ENCODE measurements around the gene DNAJC1.

DNA sequence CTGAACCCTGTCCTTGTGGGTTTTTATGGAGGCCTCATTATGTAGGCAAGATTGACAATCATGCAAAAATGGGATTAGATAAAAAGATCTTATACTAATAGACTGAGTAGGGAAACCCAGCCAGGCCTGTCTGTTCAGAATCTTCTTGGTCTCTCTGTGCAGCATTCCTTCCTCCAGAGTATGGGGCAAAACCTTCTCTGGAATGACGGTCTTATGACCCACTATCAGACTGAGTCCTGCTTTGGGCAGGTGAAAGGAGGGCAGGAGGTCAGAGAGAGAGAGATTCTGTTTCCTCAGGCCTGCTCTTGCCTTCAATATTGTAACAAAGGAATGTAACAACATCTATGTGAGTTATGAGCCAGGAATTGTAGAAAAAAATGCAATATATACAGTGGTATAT lies 182.6 kb downstream of the DNAJC1 start:
- TF ChIP-seq, protein P1, sequence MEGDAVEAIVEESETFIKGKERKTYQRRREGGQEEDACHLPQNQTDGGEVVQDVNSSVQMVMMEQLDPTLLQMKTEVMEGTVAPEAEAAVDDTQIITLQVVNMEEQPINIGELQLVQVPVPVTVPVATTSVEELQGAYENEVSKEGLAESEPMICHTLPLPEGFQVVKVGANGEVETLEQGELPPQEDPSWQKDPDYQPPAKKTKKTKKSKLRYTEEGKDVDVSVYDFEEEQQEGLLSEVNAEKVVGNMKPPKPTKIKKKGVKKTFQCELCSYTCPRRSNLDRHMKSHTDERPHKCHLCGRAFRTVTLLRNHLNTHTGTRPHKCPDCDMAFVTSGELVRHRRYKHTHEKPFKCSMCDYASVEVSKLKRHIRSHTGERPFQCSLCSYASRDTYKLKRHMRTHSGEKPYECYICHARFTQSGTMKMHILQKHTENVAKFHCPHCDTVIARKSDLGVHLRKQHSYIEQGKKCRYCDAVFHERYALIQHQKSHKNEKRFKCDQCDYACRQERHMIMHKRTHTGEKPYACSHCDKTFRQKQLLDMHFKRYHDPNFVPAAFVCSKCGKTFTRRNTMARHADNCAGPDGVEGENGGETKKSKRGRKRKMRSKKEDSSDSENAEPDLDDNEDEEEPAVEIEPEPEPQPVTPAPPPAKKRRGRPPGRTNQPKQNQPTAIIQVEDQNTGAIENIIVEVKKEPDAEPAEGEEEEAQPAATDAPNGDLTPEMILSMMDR (IDR thresholded peaks at IDR 0.05) = no peak
- TF ChIP-seq POLR2AphosphoS5 (IDR thresholded peaks at IDR 0.05; ENCODE audit: low read depth, low read length) (no peak), SIN3A (IDR thresholded peaks at IDR 0.05; ENCODE audit: borderline replicate concordance, insufficient read depth, low read depth, low read length) (no peak), TCF7L2 (IDR thresholded peaks at IDR 0.05; ENCODE audit: low read depth, low read length) (no peak)
- TF ChIP-seq, protein P2, sequence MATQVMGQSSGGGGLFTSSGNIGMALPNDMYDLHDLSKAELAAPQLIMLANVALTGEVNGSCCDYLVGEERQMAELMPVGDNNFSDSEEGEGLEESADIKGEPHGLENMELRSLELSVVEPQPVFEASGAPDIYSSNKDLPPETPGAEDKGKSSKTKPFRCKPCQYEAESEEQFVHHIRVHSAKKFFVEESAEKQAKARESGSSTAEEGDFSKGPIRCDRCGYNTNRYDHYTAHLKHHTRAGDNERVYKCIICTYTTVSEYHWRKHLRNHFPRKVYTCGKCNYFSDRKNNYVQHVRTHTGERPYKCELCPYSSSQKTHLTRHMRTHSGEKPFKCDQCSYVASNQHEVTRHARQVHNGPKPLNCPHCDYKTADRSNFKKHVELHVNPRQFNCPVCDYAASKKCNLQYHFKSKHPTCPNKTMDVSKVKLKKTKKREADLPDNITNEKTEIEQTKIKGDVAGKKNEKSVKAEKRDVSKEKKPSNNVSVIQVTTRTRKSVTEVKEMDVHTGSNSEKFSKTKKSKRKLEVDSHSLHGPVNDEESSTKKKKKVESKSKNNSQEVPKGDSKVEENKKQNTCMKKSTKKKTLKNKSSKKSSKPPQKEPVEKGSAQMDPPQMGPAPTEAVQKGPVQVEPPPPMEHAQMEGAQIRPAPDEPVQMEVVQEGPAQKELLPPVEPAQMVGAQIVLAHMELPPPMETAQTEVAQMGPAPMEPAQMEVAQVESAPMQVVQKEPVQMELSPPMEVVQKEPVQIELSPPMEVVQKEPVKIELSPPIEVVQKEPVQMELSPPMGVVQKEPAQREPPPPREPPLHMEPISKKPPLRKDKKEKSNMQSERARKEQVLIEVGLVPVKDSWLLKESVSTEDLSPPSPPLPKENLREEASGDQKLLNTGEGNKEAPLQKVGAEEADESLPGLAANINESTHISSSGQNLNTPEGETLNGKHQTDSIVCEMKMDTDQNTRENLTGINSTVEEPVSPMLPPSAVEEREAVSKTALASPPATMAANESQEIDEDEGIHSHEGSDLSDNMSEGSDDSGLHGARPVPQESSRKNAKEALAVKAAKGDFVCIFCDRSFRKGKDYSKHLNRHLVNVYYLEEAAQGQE (IDR thresholded peaks at IDR 0.05; ENCODE audit: insufficient read depth in 1 of 2, low read depth in 2 of 2, low read length in 1 of 2) = no peak

Data from Panc1 (cell line).